HPDE6-E6E7 (cell line): ENCODE data around the gene TRPM6.
"Not testable (repeated sequence)": the region's sequence is repeated elsewhere in the genome, so short reads cannot be mapped to it uniquely, and the experiment has no call there.

Source experiments
- DNase-seq: peaks from one replicate; pipeline ENCODE4 v3.0.0; 2011; ENCODE audit warnings: missing footprints; ENCODE audit errors: extremely low spot score

Gene TRPM6

DNA sequence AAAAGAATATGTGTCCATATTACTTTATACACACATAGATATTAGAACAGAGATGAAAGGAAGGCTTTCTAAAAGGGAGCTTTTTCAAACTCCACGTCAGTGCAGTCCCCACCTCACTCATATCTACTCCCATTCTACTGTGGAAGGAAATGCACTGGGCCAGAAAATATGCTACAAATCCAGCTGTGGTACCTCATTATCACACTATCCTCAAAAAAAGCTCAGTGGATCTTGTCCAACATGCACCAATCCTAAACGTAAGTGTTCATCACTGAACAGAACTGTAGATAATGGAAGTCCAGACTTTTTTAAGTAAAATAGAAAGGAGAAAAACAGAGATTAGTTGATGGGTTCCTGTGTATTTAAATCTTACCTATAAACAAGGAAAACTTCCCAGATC is 27.9 kb downstream of the TRPM6 start:
- no peak for DNase-seq

DNA sequence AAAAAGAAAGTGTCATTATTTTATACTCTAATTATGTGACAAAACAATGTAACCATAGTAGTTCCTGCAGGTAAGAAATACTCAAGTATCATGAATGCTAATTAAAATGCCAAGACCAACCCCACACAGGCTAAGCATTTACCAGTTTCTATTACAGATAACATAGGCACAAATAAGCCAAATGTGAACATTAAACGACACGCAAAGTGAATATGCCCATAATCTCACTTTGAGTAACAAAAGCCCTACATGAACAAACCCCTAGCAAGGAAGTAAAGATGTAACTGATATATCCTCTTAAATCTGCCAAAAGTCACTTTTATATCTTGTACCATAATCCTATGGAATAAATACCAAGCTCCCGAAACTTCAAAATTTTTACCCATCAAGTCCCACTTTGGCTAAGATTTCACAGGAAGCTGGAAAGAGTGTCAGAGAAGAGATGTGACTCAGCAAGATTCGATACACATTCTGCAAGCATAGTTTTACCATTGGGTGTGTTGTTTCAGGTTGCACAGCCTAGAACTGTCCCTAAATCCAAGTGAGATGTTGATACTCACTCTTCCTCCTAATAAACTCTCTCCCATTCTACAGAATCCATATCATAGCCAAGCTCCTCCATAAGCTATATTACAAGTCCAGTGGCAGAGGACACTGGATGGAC is 28.8 kb downstream of the TRPM6 start:
- no peak for DNase-seq

DNA sequence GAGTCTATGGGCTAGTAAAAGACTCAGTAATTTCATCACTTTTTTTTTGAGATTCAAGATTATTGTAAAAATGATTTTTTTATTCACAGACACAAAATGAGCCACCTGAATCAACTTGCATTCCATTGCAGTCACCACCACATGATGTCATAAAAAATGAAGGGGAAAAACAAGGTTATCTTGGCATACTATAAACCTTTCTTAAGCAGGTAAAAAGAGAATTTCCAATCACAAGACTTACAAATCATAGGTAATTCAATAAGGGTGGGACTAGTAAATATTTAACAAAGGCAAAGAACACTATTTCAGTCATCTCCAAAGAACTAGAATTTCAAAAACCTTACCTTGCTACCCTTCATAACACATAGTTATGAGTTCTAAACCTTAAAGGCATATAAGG is 30.7 kb downstream of the TRPM6 start:
- DNase-seq: no peak

DNA sequence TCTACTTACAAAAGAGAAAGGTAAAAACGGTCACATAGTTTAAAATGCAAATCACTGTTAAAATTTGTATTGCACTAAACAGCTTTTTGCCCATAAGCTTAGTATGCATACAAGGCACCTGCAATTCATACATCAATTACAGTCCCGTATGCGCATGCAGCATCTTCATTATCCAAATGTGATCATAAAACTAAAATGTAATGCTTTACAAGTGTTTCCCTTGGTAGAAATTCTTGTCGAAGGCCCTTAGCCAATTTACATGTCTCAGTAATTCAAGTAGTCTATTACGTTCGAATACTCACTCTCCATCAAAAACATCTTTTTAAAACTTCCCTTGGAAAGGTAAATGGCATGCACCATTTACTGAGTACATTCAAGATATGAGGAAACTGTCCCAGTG is 32.6 kb downstream of the TRPM6 start:
- no peak for DNase-seq

DNA sequence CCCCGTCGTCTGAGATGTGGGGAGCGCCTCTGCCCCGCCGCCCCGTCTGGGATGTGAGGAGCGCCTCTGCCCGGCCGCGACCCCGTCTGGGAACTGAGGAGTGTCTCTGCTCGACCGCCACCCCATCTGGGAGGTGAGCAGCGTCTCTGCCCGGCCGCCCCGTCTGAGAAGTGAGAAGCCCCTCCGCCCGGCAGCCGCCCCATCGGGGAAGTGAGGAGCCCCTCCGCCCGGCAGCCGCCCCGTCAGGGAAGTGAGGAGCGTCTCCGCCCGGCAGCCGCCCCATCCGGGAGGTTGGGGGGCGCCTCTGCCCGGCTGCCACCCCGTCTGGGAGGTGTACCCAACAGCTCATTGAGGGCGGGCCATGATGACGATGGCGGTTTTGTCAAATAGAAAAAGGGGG is 34.7 kb downstream of the TRPM6 start:
- not testable (repeated sequence) for DNase-seq

DNA sequence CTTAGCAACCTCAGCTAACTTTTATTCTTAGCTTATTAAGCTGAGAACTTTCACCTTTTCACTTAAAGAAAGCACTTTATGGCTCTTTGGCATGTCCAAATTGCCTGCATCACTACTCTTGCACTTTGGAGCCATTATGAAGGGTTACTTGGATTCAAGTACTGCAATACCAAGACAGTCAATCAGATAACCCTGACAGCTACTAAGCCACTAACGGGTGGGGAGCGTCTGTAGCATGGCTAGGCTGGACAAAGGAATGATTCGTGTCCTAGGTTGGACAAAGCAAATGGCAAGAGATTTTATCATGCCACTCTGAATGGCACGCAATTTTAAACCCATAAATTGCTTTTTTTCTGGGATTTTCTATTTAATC is 39.6 kb downstream of the TRPM6 start:
- DNase-seq: no peak

DNA sequence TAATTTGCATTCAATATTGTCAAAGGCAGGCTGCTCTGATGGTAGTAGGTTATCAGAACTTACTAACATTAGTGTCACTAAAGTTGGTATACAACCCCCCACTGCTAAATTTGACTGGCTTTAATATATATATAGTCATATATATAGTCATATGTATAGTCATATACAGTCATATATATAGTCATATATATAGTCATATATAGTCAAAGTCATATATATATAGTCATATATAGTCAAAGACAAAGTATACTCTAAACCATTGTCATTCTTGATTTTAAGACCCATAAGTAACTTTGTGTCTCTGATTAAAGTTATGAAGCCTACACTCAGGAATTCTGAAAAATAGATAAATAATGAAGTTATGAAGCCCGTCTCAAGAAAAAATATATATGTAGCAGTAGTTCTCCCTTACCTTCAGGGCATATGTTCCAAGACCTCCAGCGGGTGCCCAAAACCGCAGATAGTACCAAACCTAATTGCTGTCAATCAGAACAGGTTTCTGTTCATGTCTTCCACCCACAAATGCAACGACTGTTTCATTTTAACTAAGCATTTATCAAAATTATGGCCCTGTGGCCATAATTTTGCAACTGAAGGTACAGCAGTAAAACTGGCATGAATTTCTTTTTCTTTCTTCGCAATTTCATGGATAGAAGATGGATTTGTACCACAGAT is 40.1 kb downstream of the TRPM6 start:
- DNase-seq: no peak

DNA sequence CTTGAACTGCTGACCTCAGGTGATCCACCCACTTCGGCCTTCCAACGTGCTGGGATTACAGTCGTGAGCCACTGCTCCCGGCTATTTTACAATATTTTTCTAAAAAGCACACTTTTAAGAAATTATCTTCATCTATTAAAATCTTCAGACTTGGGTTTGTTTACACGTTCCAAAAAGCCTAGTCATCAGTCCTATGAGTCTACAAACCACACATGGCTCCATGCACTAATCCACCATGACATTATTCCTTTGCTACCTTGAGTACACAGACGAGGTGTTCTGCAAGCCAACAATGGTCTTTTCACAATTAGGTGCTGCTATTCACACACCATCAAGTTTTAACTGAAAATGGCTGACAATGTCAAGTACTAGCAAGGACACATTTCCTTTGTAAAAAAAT is 41.0 kb downstream of the TRPM6 start:
- no peak for DNase-seq

DNA sequence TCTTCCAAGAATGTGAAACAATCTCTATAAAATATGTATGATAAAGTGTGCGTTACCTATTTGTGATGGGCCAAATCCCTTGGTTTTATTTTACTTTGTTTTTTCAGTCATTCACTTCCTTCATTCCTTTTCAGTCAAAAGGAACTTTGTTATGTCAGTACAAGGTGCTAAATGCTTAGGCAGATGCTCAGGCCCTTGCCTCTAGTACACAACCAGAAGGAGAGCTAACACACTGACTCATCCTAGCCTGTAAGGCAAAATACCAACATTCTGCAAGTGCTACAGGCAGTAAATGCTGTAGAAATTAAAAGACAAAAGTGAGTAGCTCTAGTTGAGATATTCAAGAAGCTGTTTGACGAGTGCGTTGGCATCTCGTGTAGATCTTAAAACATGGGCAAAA is 49.4 kb downstream of the TRPM6 start:
- DNase-seq: no peak

DNA sequence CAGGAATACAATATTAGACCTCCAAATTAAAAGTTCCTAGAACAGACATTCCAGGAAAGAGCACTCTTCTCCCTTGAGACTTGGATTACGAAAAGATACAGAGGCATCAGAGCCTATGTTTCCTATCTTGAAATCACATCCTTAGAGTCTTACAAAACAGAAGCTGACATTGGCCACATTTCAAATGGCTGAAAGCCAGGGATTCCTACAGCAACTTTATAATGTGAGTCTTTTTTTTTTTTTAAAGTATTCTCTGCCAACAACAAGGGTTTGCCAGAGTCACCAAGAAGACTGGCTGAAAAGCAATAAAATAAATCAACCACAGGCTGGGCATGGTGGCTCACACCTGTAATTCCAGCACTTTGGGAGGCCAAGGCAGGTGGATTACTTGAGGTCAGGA is 63.1 kb downstream of the TRPM6 start:
- DNase-seq: no peak

DNA sequence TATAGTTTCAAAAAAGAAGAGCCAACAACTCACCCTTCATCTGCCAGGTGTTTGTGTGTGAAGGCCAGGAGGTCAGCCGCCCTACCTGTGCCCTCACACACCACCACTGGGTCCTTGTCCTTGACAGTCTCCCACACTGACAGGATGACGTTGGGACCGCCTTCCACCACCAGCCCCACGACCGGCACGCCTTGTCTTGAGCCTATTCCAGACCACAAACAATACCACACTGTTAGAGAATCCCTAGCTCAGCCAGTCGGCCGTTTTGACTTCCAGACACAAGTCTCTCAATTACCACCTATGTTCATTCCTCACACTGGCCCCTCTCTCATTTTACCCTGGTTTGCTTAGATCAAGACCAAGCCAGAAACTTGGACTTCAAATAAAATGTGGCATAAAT is 66.1 kb downstream of the TRPM6 start:
- no peak for DNase-seq

DNA sequence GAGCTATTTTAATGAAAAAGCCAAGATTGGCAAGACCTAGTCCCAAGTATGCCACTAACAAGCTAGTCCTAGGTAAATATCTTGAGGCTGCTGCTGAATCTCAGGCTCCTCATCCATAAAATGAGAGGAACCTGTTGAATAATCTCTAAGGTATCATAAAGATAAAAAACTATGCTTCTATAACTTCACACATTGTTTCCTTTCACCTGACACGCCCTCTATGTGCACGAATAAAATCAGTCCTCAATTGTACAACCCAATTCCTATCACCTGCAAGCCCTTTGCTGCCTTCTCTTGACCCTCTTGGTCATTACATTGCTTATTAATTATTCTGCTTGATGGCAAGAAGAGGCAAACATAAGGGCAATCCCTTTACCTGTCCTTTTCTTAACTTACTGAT is 69.9 kb downstream of the TRPM6 start:
- DNase-seq: no peak

DNA sequence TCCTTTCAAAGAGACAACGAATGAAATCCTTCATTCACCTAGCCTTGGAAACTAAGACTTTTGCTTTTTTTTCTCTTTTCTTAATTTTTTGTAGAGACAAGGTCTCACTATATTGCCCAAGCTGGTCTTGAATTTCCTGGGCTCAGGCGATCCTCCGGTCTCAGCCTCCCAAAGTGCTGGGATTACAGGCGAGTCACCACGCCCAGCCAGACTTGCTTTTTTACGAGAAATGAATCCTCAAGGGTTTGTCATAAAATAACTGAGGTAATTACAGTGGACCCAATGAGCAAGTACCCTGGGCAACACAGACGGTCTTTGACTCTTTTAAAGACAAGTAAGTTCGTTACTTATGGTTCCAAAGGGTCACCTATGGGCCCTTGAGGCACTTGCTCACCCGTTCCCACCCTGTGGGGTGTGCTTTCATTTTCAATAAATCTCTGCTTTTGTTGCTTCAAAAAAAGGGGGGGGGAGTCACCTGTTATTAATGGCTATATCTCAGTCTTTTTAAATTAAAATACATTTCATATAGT is 70.4 kb downstream of the TRPM6 start:
- DNase-seq: no peak

DNA sequence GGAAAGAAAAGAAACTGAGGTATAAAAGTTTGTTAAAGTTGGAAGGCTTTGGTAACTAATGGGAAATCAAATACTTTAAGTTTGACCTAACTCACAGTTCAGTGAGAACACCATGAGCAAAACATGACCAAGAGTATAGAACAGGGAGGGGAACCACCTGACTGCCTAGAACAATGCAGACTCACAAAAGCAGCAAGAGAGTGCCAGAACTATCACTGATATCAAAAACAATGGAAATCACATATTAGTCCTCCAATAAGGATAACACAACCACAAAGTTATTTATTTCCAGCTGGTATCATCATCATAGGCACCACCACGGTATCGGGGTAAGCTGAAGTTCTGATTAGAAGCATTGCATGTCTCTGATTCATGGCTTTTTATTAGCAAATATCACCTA is 77.5 kb downstream of the TRPM6 start:
- DNase-seq: no peak

DNA sequence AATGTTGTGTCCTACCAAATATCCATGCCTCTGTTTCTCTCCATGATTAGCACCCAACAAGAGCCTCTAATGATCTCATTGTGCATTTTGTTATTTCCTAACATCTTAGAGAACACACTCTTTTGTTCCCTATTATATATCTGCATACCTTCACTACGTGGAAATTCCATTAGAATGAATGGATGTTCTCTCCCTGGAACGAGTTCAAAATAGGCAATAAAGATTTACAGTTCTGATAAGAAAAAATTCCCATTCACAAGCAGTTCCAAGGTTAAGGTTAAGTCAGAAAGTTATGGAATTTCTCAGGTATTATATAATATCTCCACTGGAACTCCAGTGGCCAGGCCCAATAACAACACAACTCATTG is 83.7 kb downstream of the TRPM6 start:
- DNase-seq: peak; percentile 2

DNA sequence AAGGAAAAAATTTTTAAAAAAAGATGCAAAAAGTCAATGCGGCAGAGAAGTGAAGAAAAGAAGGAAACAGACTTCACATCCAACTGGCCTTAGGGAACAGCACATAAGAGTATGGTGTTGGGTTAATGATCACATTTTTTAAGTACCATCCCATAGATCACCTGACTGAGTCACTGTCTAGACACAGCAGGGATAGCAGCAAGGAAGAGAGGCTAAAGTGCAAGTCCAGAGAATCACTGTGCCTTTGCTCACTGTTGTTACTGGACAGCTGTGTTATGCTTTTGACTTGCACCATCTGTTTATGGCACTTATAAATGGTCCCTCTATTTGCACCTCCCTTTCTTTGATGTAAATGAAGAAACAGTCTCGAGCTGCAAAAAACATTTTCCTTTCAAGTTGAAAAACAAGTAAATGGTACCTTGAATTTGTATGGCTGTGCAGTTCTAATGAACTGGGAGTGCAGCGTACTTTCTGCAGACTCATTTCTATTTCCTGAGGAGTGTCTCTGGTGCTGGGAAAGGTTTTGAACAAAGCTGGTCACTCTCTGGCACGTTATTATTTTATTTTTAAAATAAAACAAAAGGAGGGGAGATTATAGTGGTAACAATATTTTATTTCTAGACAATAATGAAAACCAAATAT is 84.2 kb downstream of the TRPM6 start:
- no peak for DNase-seq

DNA sequence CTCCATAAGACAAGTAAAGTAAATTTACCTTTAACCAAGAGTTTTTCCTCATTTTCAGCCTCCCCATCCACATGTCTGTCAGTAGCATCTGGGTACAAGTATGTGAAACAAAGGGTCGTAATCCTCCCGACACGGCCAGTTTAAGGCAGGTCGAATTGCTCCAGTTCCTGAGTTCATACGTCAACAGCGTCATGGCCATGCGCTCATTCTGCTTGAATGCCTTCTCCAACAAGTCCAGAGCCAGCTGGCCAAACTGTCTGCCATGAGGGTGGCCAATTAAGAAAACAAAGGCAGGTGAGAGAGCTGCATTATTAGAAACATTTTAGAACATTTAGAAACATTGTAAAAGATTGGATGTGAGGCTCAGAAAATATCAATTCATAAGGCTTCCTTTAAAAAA is 87.5 kb downstream of the TRPM6 start:
- DNase-seq: no peak

DNA sequence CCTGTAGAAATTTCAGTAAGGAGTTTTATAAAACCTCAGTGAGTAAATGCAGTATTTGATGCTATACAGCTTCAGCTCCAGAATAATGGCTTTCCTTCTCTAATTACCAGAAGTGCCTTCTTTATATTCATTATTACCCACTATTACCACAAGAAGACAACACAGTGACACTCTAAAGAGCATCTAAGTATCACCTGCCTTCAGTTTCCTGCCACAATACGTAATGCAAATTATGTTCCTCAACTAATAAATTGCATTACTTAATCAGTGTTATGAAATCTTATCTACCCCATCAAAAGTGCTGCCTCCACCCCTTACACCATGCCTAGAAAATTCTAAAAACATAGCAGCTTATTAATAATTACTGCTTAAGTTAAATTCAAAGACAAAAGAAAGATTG is 91.9 kb downstream of the TRPM6 start:
- no peak for DNase-seq

DNA sequence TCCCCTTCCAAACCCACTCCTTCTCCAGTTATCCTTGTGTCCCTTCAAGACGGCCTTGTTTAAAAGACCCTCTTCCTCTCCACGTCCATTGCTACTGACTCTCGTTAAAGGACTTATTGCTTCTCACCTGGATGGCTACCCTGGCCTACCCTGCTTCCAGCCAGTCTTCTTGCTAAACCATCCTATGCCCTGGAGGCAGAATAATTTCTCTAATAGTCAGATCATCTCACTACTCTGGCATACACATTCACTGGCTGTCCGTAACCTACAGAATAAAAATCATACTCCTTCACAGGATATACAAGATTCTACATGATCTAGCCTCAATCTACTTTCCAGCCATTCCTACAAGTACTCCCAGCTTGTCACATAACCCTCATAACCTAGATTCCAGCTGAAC is 92.6 kb downstream of the TRPM6 start:
- DNase-seq: no peak

DNA sequence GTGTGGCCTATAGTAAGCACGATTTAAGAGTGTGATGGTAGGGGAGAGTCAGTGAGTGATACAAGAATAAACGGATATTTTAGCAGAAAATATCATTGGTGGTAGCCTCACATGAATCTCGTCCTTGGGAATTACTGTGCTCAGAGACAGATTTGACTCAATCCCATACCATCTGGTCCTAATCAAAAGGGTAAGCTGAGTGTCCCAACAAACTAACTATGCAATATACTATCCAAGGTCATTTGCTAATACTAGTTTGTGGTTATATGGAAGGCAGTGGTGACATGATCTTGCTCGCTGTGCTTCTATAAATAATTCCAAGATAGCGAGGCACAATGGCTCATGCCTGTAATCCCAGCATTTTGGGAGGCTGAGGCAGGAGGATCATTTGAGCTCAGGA is 103.2 kb downstream of the TRPM6 start:
- no peak for DNase-seq

DNA sequence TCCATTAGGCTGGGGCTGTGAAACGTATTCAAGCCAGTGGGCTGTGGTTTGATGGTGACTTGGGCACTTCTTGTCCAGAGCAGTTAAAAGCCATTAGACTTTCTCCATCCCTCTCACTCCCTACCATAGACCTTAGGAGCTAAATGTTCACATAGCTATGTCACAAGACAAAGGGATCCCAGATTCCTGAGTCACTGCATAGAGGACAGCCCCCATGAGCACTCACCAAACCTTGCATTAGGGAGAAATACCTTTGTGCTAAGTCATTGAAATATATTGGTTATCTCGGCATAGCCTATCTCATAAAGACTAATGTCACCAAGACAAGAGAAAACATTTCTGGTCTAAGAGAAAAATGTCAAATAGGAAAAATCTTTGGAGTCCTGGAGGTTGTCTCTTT is 104.3 kb downstream of the TRPM6 start:
- no peak for DNase-seq

DNA sequence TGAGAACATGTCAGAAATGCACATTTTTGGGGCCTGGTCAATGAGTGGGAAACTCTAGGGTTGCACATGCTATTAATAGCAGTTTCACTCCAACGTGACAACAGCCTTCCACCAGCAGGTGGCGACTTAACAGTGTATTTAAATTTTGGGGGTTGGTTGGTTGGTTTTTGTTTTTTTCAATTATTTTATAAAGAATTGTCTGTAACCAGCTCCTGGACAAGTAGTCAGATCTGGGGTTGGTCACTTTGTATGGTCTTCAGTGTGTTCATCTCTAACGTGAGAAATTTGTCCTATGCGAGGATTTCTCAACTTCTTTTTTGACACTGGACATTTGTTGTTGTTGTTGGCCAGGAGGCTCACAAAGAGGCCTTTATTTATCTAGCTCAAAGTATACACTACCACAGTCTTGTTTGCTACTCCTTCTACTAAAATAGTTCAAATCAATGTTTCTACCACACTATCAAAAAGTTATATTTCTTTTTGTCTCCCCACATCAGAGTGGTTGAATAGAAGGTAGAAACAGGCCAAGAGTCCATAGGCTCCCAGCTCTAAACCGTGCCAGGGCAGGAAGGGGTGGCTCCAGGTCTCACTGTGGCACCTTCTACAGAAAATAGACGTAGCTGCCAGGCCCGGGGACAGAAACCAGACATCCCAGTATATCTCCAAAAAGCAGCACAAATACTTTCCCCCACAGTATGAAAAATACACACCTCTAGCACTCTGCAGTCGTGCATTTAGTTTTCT is 110.4 kb downstream of the TRPM6 start:
- no peak for DNase-seq

DNA sequence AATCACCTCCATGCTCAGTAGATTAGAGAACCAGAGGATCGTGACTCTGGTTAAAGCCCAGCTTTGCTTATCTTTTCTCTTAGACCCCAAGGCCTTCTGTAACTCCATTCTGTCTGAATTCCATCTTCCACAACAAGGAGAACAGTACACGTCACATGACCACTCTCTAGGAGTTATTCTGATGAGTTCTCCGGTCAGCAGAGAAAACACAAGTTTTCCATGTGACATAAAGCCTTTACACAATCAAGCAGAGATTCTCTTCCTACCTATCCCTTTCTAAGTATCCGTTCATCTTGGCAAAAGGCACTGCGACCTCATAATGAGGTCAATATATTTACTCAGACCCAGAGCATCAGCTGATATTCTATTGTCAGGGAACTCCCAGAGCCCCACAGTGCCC is 112.3 kb downstream of the TRPM6 start:
- no peak for DNase-seq
